HG03575 (cell line): ENCODE measurements around the gene TAS2R43.
"Not testable (repeated sequence)": the region's sequence is repeated elsewhere in the genome, so short reads cannot be mapped to it uniquely, and the experiment has no call there.

Experiments used
- ATAC-seq: cut with Tn5 transposase; IDR thresholded peaks from one replicate; pipeline ENCODE4 v1.9.1; 2021; ENCODE audit not compliant: unreplicated experiment, insufficient number of reproducible peaks, low FRiP score; ENCODE audit errors: extremely low read depth

TAS2R43 gene

GRCh38 chr12:11069854-11070365 is 22.2 kb downstream of the TAS2R43 start:
- no peak for ATAC-seq

- no peak for ATAC-seq
Measured at GRCh38 chr12:11067514-11067913, 24.6 kb downstream of the TAS2R43 start.

GRCh38 chr12:11062194-11062593 is 29.9 kb downstream of the TAS2R43 start, which contains the start of gene TAS2R46:
TAS2R46 (minus strand) TSS chr12:11062294; CDS start chr12:11062294, 0 bp downstream.
- ATAC-seq, result not testable (repeated sequence)

- no peak for ATAC-seq
Measured at GRCh38 chr12:11059784-11060183, 32.3 kb downstream of the TAS2R43 start.

GRCh38 chr12:11059041-11059440 is 33.1 kb downstream of the TAS2R43 start:
- no peak for ATAC-seq

GRCh38 chr12:11055306-11055705 is 36.8 kb downstream of the TAS2R43 start:
- no peak for ATAC-seq

- not testable (repeated sequence) for ATAC-seq
Measured at GRCh38 chr12:11049806-11050531, 42.1 kb downstream of the TAS2R43 start.

- ATAC-seq, result not testable (repeated sequence)
Measured at GRCh38 chr12:11041366-11041765, 50.7 kb downstream of the TAS2R43 start.
